Measurements from ENCODE around the gene PIGZ. TPM values are rescaled to one million over a fixed set of nuclear protein-coding genes. Genes with fewer than 3 reads are reported as not detected.

PIGZ gene
- total RNA-seq, 1 experiment from 2014 or later = 0.15 TPM

DNA sequence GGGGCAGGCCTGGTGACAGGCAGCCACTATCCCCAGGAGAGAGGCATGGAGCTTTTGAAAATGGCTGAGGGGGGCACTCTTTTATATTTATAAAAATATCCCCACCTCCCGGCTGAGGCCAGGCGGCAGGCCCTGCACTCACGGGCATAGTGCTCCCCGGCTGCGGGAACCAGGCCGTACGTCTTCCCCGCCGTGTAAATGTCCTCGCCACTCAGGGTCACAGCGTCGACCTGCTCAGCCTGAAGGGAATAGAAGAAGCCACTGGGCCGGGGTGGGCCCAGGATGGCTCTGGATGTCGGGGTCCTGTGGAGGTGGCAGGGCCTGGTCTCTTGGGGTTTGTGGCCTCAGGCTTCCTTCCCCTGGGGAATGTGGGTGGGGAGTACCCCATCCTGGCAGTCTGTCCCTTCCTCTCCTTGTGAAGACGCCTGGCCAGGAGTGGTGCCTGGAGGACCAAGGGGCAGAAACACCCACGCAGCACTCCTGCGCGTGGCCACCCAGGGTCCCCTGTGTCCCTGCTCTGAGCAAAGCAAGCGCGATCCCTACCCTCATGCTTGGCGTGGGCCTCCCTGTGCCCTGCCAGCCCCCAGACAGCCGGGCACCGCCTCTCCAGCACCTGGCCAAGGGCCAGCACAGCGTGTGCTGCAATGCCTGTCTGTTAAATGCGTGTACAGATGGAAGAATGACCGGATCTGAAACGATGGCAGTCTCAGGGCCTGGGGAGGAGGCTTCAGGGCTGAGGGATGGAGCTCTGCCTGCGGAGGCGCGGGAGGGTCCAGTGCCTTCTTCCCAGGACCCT lies 42.1 kb upstream of the PIGZ start:
- H3K27ac ChIP-seq (ENCODE audit: insufficient read length, low read depth, low read length) = no peak overlapping the region
- no peaks in the 10 kb centered on the region for H3K4me1 ChIP-seq (ENCODE audit: insufficient read depth, low read length)
- Mint-ChIP-seq H3K4me3 (no peak overlapping the region), H3K27ac (no peak overlapping the region), H3K4me1 (peaks cover 0 to 3% of the 10 kb centered on the region in 2 experiments; a peak in 1 of 4 replicates), H3K27me3 (ENCODE audit: low read depth) (peaks cover 8% of the 10 kb centered on the region), H3K36me3 (ENCODE audit: insufficient read depth in 1 of 3, low read depth in 3 of 3) (no peaks in the 10 kb centered on the region), H3K9me3 (no peaks in the 10 kb centered on the region)
- no peak overlapping the region for H3K18ac ChIP-seq (ENCODE audit: insufficient read length, low read depth, low read length)
- no peak overlapping the region for H4K91ac ChIP-seq (ENCODE audit: insufficient read length, low read depth, low read length)
- H3K4ac ChIP-seq (ENCODE audit: low read depth, low read length) = no peak overlapping the region
- H3K79me2 ChIP-seq (ENCODE audit: insufficient read depth, low read length) = no peaks in the 10 kb centered on the region
- no peaks in the 10 kb centered on the region for H4K20me1 ChIP-seq (ENCODE audit: control insufficient read depth, insufficient read depth, insufficient read length)
- no peak overlapping the region for H2BK120ac ChIP-seq (ENCODE audit: low read depth, low read length, poor library complexity, severe bottlenecking)
- no peak overlapping the region for H3K56ac ChIP-seq (ENCODE audit: insufficient read length, low read depth, low read length)
- TF ChIP-seq CTCF (conservative IDR thresholded peaks at IDR 0.05) = no peak
- H3K23me2 ChIP-seq (ENCODE audit: insufficient read length, low read depth, low read length, poor library complexity, severe bottlenecking) = no peaks in the 10 kb centered on the region
- no peak overlapping the region for H3K4me2 ChIP-seq (ENCODE audit: insufficient read depth, insufficient read length, low read length)
- H2BK5ac ChIP-seq (ENCODE audit: insufficient read length, low read length) = no peak overlapping the region
- H2AFZ ChIP-seq (ENCODE audit: low read length) = no peak overlapping the region
- no CpG with 5 or more reads among the region's 30 CpGs for WGBS (ENCODE audit: extremely low coverage, insufficient read length, low lambda C conversion rate)
- no peak overlapping the region for H4K5ac ChIP-seq (ENCODE audit: insufficient read length, low read depth, low read length)
- no peaks in the 10 kb centered on the region for H3K27me3 ChIP-seq (ENCODE audit: insufficient read depth, low read length)
- no peak overlapping the region for H4K8ac ChIP-seq (replicated peaks; ENCODE audit: insufficient read length, low read depth, low read length)
- H2BK12ac ChIP-seq (ENCODE audit: insufficient read length, low read depth, low read length) = no peak overlapping the region
- no peak overlapping the region for H3K23ac ChIP-seq (ENCODE audit: insufficient read length, low read depth, low read length)
- H3K9me3 ChIP-seq (ENCODE audit: control insufficient read depth, low read depth, low read length) = no peaks in the 10 kb centered on the region
- H3K9ac ChIP-seq (ENCODE audit: extremely low read depth, insufficient read length, low read length) = no peak overlapping the region
- no peak overlapping the region for H3T11ph ChIP-seq (ENCODE audit: low read length)
- H2AK5ac ChIP-seq (ENCODE audit: insufficient read length, low read length) = no peak overlapping the region
- no peak overlapping the region for H2BK15ac ChIP-seq (ENCODE audit: low read depth, low read length)
- no peaks in the 10 kb centered on the region for H3K79me1 ChIP-seq (ENCODE audit: insufficient read depth, low read depth, low read length, poor library complexity, severe bottlenecking)
- no peak overlapping the region for H3K14ac ChIP-seq (ENCODE audit: insufficient read depth, low read length)
- H2BK20ac ChIP-seq (ENCODE audit: low read depth, low read length, poor library complexity, severe bottlenecking) = no peak overlapping the region
- no peak for DNase-seq
